GM18517 (cell line): ENCODE data around the gene LRP1B.

Experiments used
- ATAC-seq: cut with Tn5 transposase; IDR thresholded peaks from one replicate; pipeline ENCODE4 v1.9.1; 2021; ENCODE audit warnings: mild to moderate bottlenecking, moderate library complexity; ENCODE audit not compliant: unreplicated experiment

LRP1B gene

DNA sequence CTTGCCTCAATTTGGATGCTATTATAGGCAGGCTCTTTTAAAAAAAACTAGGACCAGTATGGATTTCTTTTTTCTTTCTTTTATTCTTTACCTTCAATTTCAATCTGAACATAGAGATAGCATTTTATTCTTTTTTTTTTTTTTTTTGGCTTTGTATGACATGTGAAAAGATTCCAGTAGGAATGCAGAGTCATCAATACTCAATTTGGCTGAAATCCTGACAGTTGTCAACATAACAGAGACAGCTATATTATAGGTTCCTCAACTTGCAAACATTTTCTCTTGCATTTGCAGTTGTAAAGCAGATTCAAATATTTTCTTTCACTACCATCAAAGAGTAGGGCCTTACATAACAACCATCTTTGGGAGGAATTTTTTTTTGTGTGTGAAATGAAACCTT is 334.4 kb downstream of the LRP1B start:
- ATAC-seq = no peak

DNA sequence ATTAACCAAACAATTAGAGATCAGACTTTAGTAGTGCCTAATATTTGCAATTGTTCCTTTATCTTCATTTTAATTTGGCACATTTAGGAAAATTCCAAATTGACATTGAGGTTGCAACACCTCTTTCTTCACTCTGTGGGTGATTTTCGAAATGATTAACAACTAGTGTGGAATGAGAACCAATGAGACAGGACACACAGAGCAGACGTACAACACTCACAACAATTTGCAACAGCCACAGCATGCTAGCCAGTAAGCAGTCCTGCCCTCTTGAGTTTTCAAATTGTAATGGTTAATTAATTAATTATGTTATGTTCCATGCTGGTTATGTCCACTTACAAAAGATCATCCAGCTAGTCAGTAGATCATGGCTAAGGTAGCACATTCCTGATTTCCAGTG is 339.3 kb downstream of the LRP1B start:
- ATAC-seq = no peak

DNA sequence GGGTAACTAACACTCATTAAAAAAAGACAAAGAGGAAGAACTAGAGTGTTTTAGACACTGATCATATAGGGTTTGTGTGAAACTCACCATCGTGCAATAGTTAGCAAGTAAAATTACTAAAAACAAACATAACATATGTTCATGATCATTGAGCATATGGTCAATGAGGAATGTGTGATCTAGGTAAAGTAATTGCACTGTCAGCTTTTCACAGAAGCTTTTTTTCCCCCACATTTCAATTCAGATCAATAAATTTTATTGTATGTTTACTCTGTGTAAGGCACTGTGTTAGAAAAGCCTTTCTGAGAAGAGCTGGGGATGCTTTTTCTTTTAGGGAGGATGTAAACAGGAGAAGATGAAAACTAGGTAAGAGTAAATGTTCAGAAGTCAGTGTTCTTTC is 348.2 kb downstream of the LRP1B start:
- ATAC-seq = no peak

DNA sequence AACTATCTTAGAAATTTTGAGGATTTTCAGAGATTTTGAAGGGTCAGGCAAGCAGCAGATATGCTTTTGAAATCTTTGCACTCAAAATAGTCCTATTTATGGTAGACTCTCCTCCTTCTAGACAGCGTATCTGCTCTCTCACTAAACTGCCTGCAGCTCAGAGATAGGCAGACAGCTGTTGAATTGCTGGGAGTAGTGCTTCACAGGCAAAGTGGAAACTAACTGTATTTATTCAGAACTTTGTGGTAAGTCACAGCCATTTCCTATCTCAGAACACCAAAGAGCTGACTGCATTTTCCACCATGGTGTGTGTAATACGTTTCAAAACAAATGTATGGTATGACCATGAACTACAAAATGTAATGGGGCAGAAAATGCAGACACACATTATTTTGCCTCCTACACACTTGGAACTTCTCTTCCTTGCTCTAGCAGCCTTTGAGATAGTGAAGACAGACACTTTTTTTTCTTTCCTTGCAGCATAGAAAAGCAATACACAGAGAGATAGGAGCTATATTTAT is 352.4 kb downstream of the LRP1B start:
- ATAC-seq = no peak

DNA sequence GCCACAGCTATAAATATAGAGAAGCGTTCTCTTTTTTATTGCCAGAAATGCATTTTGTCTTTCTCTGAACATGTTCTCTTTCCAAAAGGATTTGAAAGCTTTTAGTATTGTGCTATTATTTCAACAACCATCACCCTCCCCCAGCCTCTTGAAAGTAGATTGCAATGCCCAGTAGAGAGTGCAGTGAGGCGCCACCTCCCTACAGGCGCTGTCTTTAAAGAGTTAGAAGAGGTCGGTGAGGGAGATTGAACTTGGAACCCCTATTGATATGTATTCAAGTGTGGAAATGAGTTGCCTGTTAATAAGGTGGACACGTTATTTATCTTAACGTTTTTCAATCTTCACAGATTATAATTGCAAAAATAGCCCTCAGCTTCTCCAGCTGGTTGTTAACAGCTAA is 360.3 kb downstream of the LRP1B start:
- ATAC-seq = no peak

DNA sequence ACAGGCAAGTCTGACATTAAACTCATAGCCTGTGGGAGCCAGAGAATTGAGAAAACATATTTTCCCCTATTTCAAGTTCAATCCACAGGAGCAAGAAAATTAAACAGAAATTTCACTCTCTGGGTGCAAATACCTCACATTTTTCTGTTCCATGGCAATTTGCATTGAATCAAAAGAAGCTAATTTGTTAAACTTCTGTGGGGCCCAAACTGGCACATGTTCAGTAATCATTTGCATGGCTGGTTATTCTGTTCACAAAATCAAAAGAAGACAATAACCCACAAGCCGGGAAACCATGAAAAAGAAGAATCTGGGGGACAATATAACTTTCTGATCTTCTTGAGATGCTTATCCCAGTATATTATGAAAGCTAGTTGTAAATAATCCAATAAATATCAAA is 363.1 kb downstream of the LRP1B start:
- no peak for ATAC-seq

DNA sequence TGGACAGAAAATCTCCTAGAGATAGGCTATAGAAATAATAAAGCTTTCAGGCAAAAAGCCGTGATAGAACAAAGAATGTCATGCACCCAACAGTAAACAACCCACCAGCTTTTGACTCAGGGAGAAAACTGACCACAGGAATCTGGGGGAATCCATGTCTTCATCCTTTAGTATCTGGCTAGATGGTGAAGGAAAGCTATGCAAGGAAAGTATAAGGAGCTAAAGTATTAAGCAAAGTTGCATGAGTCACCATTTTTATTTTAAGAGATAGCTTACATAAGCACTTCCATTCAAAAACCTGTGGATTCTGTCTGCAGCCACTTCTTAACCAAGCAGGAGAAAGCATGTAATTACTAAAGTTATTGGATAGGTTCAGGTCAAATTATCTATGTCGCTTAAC is 363.8 kb downstream of the LRP1B start:
- ATAC-seq = no peak

DNA sequence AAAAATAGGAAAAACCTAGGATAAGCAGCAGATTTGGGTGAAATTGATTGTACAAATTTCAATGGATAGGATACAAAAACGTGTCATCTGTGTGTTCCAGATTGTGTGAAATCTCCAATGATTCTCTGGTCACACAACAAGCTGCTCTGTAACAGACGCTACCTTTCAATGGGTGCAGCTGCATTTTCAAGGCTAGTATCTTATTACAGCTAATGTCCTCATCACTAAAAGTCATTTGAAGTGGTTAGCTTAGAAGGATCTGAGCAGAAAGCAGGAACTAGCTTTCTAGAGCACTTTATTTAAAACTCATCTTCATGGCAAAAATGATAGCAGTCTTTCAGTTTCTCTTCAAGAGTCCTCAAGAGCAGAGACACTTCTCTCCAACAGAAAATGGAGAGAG is 364.6 kb downstream of the LRP1B start:
- no peak for ATAC-seq

DNA sequence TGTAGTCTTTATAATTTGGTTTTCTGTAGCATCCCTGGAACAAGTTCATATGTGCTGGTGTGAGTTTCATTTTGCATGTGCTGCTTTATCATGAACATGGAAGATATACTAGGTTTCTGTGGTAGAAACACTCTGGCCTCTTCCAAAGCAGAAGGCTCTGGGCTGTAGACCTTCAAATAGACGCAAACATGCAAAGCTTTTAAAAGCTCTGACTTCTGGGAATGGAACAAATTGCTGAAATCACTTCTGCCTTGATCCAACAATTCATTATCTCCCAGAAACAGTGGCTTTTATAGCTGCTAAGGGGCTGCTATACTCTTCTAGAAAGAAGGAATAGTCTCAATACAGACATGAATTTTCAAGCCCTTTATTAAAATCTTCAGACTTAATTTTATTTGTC is 382.2 kb downstream of the LRP1B start:
- no peak for ATAC-seq

DNA sequence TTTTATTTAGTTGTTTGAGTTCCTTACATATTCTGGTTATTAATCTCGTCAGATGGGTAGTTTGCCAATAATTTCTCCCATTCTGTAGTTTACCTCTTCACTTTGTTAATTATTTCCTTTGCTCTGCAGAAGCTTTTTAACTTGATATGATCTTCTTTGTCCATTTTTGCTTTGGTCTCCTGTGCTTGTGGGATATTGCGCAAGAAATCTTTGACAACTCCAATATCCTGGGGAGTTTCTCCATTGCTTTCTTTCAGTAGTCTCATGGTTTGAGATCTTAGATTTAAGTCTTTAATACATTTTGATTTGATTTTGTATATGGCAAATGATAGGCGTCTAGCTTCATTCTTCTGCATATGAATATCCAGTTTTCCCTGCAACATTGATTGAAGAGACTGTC is 389.2 kb downstream of the LRP1B start:
- no peak for ATAC-seq

DNA sequence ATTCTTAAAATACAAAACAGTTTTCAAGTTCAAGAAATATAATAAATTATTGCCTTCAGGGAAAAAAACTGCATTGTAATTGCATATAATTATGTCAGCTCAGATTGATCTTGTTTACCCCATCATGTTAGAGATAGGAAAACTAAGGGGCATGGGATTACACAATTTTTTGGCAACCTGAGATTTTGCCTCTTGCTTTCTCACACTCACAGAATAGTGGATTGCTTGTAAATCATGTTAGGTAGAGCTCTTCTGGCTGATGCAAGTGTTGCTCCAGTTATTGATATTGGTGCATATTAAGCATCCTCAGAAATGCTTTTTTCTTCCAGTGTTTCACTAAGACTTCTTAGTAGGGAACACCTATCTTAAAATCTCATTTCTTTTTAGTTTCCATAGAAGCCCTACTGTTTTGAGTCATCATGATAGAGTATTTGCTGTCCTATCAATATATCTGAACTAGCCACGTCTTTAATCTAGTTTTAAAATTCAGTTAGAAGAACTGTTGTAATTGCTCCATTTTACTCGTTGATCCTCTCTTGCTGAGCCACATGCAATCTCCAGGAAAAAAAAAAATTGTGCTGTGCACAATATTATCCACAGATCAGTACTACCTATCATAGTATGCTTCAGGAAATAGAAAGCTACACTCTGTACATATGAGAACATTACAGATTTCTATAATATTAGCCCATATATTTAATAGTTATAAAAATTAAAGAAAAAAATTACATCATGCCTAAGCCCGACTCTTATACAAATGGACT is 393.1 kb downstream of the LRP1B start:
- ATAC-seq = no peak

DNA sequence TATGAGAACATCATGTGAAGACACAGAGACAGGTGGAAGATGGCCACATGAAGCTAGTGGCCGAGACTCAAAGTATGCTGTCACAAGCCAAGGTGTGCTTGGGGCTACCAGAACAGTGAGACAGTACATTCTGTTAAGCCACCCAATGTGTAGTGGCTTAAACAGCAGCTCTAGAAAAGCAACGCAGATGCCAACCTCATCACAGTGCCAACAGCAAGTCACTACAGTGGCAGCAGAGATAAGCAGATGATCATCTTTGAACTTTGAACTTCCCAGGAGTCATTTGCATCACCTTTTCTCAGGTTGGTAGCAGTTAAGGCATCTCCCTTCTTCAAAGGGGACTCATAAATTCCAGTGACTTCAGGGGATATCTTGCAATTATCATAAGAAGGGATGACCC is 394.4 kb downstream of the LRP1B start:
- ATAC-seq = no peak

DNA sequence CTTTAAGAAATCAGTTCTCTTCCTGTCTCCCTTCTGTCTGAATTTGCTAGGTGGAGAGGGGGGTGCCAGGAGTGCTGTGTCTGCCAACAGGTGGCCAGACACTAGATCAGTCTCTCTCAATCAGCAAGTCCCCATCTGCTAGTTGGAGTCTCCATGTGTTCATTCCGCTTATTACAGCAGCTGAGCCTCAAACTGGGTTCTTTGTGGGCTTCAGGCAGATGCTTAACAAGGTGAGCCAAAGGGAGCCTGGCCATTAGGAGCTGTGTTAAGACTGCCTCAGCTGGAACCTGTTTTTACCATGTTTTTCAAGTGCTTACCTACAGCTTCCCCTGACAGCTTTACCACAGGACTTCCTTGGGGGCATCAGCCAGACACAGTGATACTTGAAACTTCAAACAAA is 401.9 kb downstream of the LRP1B start:
- no peak for ATAC-seq

DNA sequence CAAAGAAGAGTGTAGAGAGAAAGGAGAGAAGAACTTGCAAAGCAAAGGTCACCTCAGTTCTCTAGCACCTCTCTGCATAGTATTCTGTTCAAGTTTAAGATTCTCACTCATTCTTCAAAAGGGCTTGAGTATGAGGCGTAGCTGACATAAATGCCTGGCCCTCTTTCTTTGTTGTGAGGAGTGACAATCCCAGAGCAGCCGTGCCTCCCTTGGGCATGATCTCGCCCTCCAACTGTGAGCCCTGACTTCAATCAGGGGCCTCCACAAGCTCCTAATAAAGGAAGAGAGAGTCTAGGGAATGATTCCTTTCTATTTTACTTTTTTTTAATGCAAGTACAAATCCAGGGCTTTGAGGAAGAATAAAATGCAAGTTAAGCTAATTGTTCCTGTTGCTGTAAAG is 402.7 kb downstream of the LRP1B start:
- ATAC-seq = no peak

DNA sequence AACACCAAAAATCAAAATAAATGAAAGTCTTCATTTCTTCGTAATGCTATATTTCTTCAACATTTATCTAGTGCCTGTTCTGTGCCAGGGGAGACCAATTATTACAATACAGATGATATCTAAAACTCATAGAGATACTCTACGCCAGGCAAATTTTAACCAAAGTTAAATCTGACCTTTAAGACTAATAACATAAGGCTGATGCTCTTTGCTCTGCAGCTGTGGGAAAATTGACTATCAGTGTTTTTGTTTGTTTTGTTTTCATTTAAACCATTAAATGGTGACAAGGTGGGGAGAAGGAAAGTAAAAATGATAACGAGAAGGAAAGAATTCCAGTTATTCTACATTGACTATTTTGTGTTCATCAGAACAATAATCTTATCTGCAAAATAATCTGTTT is 406.4 kb downstream of the LRP1B start:
- ATAC-seq = no peak

DNA sequence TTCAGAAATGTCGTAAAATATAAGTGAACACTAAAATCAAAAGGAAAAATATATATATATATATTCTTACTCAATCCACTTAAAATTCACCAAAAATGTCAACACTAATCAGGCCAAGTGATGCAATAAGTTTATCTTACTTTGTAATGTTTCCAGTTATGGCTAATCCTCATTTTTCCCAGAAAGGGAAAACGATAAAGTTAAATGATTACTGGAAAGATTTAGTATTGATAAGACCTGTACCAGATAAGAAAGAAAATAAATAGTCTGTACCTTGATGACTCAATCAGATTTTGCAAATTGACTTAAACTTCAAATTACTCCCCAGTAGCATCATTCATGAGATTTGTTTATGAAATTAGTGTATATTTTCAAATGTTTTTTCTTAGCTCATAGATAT is 407.0 kb downstream of the LRP1B start:
- ATAC-seq = no peak

DNA sequence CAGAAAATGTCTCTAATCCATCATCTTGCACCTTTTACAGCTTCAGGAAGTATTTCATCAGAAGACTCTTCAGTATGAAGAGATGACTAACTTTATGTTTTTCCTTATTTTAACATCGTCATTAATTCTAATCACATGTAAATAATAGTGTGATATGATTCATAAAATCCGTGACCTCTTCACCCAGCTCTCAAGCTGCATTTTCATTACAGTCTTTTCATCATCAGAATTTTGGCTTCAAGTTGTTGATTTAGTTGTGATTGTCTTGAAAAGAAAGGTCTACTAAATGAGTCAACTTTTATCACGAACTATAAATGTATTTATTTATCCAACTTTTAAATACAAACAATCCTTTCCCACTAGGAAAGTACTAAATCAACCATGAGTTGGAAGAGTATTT is 410.3 kb downstream of the LRP1B start:
- no peak for ATAC-seq

DNA sequence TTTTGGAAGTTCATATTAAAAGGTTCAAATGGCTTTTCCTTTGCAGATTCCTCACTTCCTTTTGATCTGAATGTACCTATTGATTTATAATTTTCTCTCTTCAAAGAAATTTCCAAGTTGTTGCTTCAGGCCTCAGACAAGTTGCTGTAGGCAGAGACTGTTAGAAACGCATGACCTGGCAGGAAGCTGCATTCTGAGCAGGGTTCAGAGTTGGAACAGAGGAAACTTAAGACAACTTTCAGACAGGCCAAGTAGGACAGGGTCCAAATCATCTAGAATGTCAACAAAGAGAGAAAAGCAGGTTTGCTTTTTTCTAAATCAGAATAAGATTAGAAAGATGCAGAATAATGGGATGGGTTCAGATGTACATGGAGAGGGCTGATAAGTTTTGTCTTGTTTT is 416.3 kb downstream of the LRP1B start:
- ATAC-seq = no peak

DNA sequence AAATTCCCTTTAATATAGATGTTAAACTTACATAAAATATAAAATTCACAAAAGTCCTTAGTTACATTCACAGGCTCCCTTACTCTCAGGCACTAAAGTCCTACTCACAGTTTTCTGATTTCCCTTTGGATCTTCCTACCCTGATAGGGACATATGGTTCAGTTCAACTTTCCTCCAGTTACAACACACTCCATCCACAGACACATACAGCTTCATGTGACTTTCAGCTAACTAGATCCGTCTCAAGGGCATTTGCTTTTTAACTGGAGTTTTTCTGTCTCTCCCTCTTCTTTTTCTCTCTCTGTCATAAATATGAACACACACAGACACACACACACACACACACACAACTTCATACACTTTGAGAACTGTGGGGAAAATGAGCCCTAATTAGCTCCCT is 419.2 kb downstream of the LRP1B start:
- ATAC-seq = no peak

DNA sequence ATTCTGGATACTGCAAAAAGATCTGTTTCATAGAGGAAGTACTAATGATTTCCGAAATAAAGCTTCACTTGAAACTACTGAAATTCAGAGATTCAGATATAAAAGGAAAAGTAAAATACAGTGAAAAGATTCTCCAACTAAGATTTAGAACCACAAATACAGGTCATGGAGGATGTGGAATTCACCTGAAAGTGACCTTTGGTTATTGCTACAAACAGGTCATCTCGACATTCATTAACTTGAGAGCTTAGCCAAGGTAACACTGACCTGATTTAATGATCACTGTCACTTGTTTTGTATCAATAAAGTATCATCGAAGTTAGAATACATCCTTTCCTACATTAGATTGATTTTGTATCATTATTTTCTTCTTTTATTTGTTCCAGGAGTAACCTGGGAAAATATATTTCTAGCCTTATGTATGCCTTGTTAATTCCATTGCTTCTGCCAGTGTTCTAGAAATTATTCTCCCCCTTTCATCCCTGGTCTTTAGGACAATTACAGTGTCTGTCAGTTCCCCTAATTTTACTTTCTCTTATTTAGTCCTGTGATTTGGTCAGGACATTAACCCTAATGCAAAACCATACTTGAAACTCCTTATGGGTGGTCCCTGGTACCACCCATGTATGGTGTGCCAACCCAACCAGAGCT is 420.1 kb downstream of the LRP1B start:
- no peak for ATAC-seq

DNA sequence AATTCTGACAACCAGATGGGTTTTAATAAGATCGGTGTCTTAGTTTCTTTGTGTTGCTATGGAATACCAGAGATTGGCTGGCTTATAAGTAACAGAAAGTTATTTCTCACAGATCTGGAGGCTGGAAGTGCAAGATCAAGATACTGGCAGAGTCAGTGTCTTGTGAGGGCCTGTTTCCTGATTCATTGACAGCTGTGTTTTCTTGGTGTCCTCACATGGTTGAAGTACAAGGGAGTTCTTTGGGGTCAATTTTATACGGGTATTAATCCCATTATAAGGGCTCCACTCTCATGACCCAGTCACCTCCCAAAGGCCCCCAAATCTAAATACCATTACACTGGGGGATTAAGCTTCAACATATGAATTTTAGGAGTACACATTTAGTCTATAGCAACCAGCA is 421.1 kb downstream of the LRP1B start:
- no peak for ATAC-seq

DNA sequence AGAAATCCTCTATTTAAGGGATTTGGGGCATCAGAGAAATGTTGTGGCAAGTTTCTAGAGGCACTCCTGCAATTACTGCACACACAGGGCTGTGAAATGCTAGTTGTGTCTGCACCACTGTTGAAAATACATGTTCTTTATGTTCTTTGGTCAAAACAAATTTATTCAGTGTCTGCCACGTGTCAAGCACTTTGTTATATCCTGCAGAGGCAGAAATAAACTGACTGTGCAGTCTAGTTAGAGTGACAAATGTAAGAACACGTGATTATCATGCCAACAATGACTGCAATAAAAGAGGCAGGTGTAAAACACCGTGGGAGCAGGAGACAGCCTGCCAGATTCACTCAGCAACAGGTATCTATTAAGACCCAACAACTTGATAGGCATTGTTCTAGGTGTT is 423.3 kb downstream of the LRP1B start:
- no peak for ATAC-seq

DNA sequence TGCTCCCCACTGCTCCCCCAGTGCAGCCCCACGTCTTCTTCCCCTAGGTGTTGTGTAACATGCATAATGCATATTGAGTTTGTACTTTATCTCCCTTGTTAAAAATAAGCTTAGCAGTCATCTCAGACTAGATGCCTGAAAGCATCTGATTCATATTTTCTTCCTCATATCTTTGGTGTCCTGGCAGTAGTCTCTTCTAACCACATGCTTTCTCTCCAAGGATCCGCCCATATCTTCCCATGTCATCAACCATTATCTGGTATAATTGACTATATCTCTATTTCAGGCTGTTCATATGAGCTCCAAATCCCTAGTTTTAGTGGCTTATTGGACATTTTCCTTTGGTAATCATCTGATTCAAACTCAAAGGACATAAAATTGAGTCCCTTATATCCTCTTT is 426.3 kb downstream of the LRP1B start:
- no peak for ATAC-seq
